ENCODE data around the gene KCNQ1.

The KCNQ1 gene

DNA sequence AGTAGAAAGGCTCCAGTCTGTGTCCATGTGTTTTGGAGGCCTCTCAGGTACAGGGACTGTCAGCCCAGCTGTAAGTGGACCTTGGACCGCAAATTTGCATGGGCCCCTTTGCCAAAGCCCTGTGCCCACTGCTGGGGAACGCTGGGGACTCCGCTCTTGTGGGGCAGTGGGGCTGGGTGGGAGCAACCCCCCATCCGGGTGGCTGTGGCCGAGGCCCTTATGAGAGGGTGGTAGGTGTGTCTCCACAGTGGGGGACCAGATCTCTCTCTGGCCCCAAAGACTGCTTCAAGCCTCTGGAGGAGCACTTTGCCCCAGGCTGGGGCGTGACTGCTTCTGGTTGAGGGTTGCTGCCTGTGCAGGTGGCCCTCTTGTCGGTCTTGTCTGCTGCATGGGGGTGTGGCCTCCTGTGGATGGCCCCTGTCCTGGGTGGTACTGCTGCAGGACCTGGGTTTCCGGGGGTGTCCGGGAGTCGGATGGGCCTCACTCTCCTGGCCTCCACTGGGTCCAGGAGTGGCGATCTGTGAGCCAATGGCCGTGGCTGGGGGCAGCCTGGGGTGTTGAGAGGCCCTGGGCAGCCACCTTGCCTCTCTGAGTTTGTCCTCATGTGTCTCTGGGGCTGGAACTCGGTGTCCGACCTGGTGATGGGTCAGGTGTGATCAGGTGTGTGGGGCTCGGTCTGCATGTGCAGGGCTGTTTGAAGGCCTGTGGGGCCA lies 15.9 kb downstream of the KCNQ1 start:
- DNase-seq (ENCODE audit: low spot score) (no peak), FAIRE-seq (no peak)

DNA sequence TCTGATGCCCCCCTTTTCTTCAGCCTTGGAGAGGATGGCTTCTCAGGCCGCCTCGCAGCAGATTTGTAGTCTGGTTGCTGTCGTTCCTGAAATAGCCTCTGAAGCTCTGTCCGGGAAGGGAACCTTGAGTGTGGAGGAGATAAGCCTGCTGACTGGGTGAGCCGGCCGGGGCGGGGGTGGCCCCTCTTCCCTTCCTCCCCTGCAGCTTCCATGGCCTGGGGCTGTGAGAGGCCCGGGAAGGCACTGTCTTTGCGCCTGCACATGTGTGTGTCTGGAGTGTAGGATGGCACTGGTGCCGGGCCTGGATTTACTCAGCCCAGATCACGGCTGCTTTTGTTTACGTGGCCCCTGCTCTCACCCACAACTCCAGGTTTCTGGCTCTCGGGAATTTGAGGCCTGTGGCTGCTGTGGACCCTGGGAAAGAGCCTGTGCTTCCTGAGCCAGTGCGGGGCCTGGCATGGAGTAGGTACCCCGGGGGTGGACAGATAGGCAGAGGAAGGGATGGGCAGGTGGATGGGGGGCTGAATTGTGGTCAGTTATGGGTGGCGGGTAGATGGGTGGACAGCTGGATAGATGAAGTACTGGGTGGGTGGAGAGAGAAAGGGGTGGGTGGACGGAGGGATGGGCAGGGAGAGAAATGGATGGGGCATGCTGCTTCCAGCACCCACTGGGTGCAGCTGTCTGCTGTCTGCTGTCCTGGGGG lies 16.6 kb downstream of the KCNQ1 start:
- FAIRE-seq (no peak), DNase-seq (ENCODE audit: low spot score) (no peak)

DNA sequence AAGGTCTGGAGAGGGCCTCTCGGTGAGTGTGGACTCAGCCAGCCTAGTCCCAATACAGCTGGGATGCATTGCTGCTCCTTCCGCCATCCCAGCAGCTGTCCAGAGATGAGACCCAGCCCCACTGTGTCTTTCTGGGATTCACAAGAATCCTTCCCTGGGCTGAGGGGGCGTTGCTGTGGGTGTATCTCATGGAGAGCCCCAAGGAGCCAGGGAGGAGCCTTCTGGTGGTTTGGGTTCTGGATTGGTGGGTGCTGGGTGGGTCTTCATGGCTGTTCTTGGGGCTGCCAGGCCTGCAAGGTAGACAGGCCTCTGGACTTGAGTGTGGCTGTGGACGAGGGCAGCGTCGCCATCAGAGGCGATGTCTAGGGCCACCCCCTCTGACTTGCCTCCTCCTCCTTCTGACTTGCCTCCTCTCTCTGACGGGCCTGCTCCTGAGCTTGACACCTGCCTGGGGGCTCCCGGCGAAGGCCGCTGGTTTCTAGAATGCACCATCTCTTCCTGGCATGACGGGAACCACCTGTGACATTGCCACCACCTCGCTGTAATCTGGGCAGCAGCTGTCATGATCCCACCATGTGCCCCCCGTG lies 17.2 kb downstream of the KCNQ1 start:
- no peak for DNase-seq (ENCODE audit: low spot score)
- no peak for FAIRE-seq

DNA sequence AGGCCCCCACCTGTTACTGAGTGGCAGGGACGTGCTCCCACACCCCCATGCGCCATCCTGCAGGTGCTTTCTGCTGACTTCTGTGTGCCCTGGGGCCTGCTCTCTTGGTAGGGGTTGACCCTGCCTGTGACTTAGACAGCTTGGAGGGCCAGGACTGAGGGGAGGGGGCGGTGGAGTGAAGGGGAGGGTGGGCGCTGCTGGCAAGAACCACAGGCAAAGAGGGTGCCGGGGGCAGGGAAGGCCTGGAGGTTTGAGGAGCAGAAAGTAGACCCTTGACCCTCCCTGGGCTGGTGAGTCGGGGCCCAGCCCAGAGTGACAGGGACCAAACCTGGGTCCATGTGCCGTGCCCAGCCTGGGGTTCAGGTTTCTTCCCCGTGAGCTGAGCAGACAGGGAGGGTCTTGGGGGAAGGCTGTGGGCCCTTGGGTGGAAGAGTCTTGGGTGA lies 17.8 kb downstream of the KCNQ1 start:
- FAIRE-seq, result no peak
- no peak for DNase-seq (ENCODE audit: low spot score)

DNA sequence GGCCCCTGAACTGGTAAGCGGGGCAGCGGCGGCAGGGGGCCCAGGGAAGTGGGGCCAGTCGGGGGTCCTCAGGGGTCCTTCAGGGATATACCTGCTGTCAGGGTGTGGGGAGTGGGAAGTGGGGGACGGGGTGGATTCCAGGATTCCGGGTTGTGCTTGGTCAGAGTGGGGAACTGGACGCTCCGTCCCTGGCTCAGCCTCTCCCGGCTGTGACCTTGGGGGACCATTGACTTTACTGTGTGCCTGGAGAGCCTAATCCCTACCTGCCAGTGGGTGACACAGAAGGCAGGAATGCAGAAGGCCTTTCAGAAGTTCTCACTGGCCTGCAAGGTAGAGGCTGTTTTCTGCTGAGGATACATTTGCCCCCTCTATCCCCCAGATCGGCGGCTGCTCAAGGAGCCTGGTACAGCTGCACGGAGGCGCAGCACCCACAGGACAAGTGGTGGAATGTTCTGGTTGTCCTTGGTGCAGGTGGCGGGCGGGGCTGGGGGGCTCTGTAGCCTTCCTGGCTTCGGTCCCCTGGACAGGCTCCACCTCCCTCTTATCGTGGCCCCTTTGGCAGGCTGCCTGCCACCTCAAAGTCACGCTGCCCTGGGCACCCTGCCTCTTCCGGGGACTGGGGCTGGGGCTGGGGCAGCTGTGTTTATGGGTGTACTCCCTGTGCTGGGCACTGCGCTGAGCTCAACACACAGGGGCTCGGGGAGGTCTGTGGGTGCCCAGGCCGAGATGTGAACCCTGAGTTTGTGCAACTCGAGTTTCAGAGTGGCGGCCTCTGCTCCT lies 18.4 kb downstream of the KCNQ1 start:
- FAIRE-seq (no peak), DNase-seq (ENCODE audit: low spot score) (no peak)

DNA sequence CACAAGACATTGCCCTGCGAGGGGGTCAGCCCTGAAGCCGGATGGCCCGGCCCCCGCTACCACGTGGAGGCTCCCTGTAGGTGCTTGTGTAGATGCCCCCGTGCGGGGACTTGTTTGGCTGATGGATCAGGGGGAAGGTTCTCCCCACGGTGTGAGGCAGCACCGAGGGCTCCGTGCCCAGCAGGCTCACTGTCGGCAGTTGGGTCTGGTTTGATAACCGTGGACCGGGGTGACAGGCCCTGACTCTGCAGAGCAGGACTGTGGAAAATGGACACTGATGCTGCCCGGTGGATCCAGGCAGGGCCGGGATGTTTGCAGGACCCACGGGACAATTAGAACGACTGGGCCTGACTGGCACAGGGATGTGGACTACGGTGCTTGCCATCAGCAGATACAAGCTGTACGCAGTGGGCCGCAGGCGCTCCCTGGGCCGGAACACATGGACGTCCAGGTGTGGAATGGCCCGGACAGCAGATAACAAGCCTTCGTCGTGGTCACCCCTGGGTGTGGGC lies 19.0 kb downstream of the KCNQ1 start:
- DNase-seq (ENCODE audit: low spot score), result no peak
- no peak for FAIRE-seq

DNA sequence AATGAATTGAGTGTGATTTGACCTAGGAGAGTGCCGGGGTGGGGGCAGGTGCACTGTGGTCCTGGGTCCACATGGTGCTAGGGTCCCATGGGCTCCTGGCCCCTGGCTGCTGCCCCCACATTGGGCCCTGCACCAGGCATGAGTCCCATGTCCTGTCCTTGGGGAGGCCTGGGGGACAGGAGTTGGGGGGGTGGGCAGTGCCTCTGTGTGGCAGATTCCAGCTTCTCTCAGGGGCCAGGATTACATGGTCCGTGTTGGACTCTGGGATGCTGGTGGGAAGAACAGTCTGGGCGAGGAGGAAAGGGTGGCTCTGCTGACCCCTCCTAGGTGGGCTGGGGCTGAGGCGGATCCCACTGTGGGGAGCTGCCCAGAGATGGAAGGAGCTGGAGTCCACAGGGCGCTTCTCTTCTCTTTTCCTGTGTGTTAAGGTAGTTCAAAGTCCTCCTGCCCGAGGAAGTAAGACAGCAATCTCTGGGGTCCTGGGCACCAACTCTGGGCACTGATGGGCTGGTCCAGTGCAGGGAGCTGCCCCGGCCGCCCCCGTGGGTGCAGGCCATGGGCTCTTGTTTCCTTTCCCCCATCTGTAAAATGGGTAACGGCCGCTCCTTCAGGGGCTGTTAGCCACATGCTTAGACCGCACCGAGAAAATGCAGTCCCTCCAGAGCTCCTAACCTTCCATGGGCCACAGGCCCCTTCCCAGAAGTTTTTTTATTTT lies 19.8 kb downstream of the KCNQ1 start:
- FAIRE-seq, result no peak
- no peak for DNase-seq (ENCODE audit: low spot score)

DNA sequence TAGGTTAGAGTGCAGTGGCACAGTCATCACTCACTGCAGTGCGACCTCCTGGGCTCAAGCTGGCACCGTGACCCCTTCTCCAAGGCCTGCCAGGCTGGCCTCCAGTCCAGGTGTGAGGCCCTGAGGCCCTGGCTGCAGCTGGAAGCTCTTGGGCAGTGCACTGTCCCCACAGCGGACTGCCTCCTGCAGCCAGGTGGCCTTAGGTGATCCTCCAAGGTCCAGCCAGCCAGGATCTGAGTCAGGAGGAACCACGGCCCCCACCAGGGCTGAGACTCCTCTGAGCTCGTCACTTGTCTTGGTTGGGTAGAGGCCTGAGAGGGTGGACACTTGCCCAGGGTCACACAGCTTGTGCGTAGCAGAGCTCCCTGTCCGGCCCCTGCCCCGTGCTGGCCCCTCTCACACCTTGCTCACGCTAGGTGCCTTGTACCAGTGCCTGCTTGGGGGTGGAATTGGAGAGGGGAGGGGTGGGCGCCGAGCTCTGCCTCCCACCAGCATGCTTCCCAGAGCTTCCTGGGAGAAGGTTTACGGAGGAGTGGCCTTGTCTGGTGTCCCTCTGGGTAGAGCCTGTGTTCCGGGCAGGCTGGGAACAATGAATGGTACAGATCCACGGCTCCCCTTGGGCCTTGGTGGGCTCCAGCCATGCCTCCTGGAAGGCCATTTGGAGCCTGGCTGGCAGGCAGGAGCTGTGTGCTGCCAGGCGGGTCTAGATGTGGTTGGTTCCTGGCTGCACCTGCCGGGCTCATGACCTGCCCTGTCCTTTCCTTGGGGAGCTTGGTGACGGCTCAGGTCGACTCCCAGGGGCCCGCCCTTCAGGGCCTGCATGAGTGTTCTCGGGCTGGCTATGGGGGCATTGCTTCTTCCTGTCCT lies 20.6 kb downstream of the KCNQ1 start:
- FAIRE-seq, result no peak
- no peak for DNase-seq (ENCODE audit: low spot score)

DNA sequence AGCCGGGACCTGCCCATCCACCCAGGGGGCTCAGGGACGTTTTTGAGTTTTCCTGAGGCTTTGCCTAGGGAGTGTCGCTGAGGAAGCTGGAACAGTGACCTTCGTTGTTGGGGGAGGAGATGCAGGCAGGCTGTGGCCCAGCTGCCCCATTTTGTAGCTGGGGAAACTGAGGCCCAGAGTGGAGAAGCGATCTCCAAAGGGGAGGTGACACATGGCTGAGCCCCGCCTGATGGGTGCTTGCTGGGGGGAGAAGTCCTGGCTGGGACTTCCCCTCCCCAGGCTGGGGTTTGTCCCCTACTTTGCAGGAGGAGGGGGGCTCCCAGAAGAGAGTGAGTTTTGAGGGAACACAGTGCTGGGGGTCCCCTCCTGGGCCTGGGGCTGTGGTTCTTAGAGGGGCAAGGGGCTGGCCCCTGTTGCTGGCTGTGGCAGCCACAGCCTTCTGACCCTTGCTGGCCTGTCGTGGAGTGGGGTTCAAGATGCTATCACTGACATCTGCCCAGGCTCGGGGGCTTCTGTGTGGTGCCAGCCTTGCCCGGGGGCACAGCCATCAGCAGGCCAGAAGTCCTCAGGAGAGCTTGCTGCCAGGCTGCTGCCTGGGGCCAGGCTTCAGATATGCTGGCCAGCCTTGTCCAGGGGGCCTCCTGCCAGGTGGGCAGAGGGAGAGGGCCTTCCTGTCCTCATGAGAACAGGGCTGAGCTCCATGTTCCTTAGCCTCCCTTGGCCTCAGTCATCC lies 21.4 kb downstream of the KCNQ1 start:
- DNase-seq (ENCODE audit: low spot score), result no peak
- no peak for FAIRE-seq

DNA sequence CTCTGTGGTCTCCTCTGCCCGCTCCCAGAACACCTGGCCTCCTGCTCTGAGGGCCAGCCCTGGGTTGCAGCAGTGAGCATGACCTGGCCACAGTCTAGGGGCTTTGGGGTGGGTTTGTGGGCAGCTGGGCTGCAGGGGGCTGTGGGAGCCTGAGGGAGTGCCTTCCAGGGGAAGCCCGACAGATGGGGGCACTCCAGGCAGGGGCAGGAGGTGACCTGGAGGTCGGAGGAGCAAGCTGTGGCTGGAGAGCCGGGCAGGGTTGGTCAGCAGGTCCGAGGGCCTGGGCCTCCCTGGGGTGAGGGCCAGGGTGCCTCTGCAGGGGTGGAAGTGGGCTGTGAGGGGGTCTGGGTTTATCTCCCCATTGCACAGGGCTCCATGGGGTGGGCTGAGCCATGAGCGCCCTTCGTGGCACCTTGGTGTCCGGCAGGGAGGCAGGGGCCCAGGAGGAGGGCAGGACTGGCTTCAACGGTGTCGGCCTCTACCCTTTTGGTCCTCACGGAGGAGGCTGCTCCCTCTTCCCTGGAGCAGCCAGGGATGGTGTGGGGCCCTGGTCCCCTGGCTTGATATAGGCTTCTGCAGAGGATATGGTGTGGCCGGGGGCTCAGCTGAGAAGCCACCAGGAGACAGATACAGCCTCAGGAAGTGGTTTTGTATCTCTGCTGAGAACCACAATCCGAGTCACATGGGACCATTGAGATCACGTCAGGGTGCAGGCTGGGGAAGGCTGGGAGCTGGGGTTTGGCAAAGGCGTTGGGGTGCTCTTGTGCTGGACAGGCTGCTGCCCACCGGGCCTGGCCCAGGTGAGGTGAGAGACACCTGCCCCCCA lies 22.3 kb downstream of the KCNQ1 start:
- FAIRE-seq (no peak), DNase-seq (ENCODE audit: low spot score) (no peak)

DNA sequence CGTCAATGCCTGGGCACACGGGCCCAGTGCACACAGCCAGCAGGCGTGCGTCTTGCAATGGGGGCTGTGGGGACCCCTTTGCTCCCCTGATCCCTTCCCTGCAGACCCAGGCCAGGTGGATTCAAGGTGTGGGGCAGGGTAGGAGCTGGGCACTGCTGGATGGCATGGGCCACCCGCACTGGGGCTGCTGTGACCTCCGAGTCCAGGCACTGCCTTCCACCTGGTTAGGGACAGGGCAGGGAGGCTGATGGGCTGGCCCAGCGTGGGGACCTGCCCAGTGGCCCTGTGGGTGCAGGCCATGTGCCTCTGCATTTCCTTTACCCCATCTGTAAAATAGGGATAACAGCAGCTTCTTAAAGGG lies 22.9 kb downstream of the KCNQ1 start:
- DNase-seq (ENCODE audit: low spot score) (no peak), FAIRE-seq (no peak)

DNA sequence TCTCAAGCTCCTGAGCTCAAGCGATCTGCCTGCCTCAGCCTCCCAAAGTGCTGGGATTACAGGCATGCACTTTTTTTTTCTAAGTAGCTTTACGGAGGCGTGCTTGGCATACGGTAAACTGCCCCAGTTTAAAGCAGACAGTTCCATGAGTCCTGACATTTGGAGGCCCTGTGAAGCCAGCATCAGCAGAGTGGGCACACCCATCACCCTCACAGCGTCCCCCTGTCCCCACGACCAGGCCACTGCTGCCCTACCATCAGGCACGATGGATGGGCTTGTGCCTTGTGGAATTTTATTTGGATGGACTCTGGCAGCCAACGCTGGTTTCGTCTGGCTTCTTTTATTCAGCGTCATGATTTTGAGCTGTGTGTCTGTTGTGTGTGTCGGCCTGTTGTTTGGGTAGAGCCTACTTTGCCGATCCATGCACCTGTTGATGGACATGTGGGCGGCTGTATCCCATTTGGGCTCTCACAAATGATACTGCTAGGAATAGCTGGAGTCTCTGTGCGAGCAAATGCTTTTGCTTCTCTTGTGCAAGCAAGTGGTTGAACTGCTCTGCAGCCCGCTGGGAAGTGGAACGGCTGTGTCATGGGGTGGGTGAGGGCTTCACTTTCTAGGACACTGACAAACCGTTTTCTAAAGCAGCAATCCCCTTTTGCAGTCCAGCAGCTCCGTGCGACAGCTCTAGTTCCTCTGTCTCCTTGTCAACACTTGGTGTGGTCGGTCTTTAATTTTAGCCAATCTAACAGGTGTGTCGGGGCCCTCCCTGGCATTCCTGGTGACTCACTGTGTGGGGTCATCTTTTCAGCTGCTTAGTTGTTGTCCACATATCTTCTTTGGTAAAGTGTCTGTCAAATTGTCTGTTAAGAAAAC lies 23.8 kb downstream of the KCNQ1 start:
- DNase-seq (ENCODE audit: low spot score) (no peak), FAIRE-seq (no peak)

DNA sequence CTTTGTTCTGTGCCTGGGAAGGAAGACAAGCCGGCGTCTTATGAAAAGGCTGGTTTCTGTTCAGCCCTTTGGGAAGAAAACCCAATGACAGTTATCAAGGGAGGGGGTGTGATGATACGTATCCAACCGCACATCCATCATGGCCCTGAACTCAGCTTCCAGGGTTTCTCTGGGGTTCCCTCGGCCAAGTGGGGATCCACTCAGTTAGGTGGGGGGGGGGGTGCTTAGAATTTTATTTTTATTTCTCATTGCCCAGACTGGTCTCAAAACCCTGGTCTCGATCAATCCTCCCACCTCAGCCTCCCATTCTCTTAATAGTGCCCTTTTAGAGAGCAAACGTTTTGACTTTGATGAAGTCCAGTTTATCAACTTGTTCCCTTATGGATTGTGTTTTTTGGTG lies 25.7 kb downstream of the KCNQ1 start:
- DNase-seq (ENCODE audit: low spot score) (no peak), FAIRE-seq (no peak)

DNA sequence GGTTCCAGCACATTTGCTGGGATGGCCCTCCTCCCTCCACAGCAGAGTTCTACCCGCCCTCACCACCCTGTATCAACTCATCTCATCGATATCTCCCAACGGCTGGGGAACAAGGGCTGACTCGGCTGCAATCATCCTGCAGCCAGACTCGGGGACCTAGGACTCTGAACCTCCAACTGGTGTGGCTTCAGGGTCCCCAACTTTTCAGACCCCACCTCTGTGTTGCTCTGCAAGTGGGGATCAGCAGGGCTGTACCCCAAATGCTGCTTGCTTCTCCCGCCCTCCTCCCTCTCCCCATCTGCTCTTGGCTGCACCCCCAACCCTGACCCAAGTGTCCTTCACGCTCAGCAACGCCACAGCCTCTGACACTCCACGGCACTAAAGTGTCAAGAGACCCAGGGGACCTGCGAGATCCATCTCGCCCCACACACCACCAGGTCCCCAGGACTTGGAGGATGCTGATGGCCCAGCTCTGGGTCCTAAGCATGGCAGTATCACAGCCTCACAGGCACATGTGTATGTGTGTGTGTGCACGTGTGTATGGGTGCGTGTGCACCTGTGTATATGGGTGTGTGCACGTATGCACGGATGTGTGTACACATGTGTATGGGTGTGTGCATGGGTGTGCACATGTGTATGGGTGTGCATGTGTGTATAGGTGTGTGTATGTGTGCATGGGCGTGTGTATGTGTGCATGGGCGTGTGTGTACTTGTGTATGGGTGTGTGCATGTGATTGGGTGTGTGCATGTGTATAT lies 26.4 kb downstream of the KCNQ1 start:
- FAIRE-seq (no peak), DNase-seq (ENCODE audit: low spot score) (no peak)

DNA sequence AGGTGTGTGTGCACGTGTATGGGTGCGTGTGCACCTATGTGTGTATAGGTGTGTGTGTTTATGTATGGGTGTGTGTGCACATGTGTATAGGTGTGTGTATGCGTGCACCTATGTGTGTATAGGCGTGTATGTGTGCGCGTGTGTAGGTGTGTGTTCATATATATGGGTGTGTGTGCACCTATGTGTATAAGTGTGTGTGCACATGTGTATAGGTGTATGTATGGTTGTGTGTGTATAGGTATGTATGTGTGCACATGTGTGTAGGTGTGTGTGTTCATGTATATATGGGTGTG lies 26.9 kb downstream of the KCNQ1 start:
- DNase-seq (ENCODE audit: low spot score) (no peak), FAIRE-seq (no peak)

DNA sequence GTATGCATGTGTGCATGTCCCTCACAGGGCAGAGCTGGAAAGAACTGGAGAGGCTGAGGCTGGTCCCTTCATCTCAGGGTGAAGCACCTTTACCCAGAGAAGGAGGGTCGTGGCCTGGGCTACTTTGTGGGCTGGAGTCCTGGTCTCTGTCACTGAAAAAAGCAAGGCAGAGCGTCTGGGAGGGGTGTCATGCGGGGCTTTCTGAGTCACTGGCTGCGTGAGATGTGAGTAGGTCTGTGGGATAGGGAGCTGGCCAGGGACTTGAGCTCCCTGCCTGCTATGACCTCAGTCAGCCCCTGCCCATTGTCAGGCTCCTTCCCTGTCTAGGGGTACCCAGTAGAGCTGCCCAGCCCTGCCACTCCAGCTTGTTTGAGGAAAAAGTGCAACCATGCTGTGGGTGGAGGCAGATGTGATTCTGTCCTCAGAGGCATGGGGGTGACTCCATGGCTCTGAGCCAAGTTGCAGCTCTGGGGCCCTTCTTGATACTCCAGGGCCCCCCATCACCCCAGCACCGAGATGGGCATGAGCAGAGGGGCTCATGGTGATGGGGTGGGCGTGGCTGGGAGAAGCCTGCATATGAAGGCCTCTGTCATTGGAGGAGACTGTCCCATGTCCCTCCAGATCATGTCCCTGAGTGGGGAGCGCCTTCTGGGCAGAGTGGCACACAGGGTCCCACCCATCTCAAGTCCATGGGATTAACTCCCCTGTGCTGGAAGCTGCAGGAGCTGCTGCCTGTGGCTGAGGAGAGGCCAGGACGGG lies 27.8 kb downstream of the KCNQ1 start:
- no peak for DNase-seq (ENCODE audit: low spot score)
- FAIRE-seq, result no peak

Data from RCC 7860 (cell line).